ENCODE results near the gene COLGALT1.
"Not testable (repeated sequence)": the region's sequence is repeated elsewhere in the genome, so short reads cannot be mapped to it uniquely, and the experiment has no call there.

The COLGALT1 gene

DNA sequence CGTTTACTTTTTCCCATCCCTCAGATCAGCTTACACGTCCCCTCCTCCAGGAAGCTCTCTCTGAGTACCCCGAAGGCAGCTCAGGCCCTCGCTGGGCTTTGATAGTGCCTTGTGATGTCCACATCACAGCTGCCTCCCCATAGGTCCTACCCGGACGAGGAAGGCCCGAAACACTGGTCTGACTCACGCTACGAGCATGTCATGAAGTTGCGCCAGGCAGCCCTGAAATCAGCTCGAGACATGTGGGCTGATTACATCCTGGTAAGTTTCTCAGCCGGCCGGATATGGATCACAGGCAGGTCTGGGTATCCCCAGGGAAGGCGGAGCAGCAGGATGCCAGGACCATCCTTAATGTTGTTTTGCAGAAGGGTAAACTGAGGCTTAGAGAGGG is 4.8 kb downstream of the COLGALT1 start:
- no peak for TF ChIP-seq CTCF (conservative IDR thresholded peaks at IDR 0.05; ENCODE audit: low read depth, low read length)
- no peak overlapping the region for H3K4me3 ChIP-seq (ENCODE audit: low read depth, low read length)
- DNase-seq (ENCODE audit: low read depth): peak; percentile 99

- H3K4me3 ChIP-seq (ENCODE audit: low read depth, low read length): no peak overlapping the region
- no peak for DNase-seq (ENCODE audit: low read depth)
- no peak for TF ChIP-seq CTCF (conservative IDR thresholded peaks at IDR 0.05; ENCODE audit: low read depth, low read length)
Observed at GRCh38 chr19:17562097-17562496, 6.6 kb downstream of the COLGALT1 start.

GRCh38 chr19:17562561-17562960 is 7.1 kb downstream of the COLGALT1 start:
- DNase-seq (ENCODE audit: low read depth): no peak
- no peak for TF ChIP-seq CTCF (conservative IDR thresholded peaks at IDR 0.05; ENCODE audit: low read depth, low read length)
- H3K4me3 ChIP-seq (ENCODE audit: low read depth, low read length): no peak overlapping the region

- TF ChIP-seq CTCF (conservative IDR thresholded peaks at IDR 0.05; ENCODE audit: low read depth, low read length): no peak
- DNase-seq (ENCODE audit: low read depth): no peak
- no peak overlapping the region for H3K4me3 ChIP-seq (ENCODE audit: low read depth, low read length)
Observed at GRCh38 chr19:17564781-17565180, 9.3 kb downstream of the COLGALT1 start.

- TF ChIP-seq CTCF (conservative IDR thresholded peaks at IDR 0.05; ENCODE audit: low read depth, low read length): no peak
- peak; percentile 23 for DNase-seq (ENCODE audit: low read depth)
- no peak overlapping the region for H3K4me3 ChIP-seq (ENCODE audit: low read depth, low read length)
Observed at GRCh38 chr19:17565611-17566010, 10.2 kb downstream of the COLGALT1 start.

DNA sequence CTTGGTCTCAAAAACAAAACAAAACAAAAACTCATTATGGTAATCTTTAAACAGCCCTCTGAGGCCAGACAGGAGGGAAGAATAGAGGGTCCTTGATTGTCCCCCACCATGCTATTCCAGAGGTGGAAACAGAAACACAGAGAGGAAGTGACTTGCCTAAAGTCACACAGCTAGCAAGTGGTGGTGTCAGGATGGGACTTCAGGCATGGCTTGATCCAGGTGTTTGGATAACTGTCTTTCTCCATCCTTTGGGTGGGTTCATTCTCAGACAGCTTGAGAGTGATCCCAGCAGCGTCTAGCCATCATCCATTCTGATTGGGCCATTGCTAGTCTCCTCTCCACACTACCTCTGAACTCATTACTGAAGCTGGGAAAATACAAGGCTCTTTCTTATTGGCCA is 12.5 kb downstream of the COLGALT1 start:
- H3K4me3 ChIP-seq (ENCODE audit: low read depth, low read length): no peak overlapping the region
- no peak for TF ChIP-seq CTCF (conservative IDR thresholded peaks at IDR 0.05; ENCODE audit: low read depth, low read length)
- no peak for DNase-seq (ENCODE audit: low read depth)

DNA sequence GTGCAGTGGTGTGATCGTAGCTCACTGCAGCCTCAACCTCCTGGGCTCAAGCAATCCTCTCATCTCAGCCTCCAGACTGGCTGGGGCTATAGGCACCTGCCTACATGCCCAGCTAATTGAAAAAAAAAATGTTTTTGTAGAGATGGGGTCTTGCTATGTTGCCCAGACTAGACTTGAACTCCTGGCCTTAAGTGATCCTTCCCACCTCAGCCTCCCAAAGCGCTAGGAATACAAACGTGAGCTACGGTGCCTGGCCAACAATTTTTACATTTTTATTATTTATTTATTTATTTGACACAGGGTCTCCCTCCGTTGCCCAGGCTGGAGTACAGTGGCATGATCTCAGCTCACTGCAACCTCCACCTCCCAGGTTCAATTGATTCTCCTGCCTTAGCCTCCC is 14.8 kb downstream of the COLGALT1 start:
- H3K4me3 ChIP-seq (ENCODE audit: low read depth, low read length); DNase-seq (ENCODE audit: low read depth): not testable (repeated sequence)

GRCh38 chr19:17570791-17571190 is 15.3 kb downstream of the COLGALT1 start:
- H3K4me3 ChIP-seq (ENCODE audit: low read depth, low read length): no peak overlapping the region
- no peak for DNase-seq (ENCODE audit: low read depth)
- TF ChIP-seq CTCF (conservative IDR thresholded peaks at IDR 0.05; ENCODE audit: low read depth, low read length): no peak

Measured in choroid plexus epithelial cell (primary cell).